Activated T-cell treated with anti-CD3 and anti-CD28 coated beads, Interleukin-2, amount 50 U/mL, for 72 hours (primary cell): ENCODE measurements around the gene PTPRK. TPM values are rescaled to one million over a fixed set of nuclear protein-coding genes. Genes with fewer than 3 reads are reported as not detected.

ENCODE experiments used
- ATAC-seq, 2 donors: fragments of 150-1000 bp; cut with Tn5 transposase; replicated peaks in 1 of 2; 2 replicates each; pipeline ENCODE4 v1.10.0; 2021; ENCODE audit warnings: moderate library complexity in 2 of 2, mild to moderate bottlenecking in 1 of 2
- DNase-seq, 2 donors: peaks; one replicate each; pipeline ENCODE4 v3.0.0; 2021 to 2022; ENCODE audit warnings: mixed read lengths in 1 of 2
- H3K27ac Mint-ChIP-seq: one replicate; pipeline ENCODE4 v1.8.0; 2022; ENCODE audit warnings: mild to moderate bottlenecking, moderate library complexity, mixed read lengths
- H3K27me3 Mint-ChIP-seq: one replicate; pipeline ENCODE4 v1.8.0; 2022; ENCODE audit warnings: low read depth, mixed read lengths
- H3K36me3 Mint-ChIP-seq, 2 donors: one replicate each; pipeline ENCODE4 v1.8.0; 2022; ENCODE audit warnings: mixed read lengths in 2 of 2, mild to moderate bottlenecking in 1 of 2; ENCODE audit not compliant: insufficient read depth in 2 of 2
- H3K4me1 Mint-ChIP-seq: one replicate; pipeline ENCODE4 v1.8.0; 2022; ENCODE audit warnings: low read depth, mixed read lengths
- H3K4me3 Mint-ChIP-seq, 2 donors: one replicate each; pipeline ENCODE4 v1.8.0; 2022; ENCODE audit warnings: mild to moderate bottlenecking in 2 of 2, mixed read lengths in 2 of 2, moderate library complexity in 2 of 2
- H3K9me3 Mint-ChIP-seq, 2 donors: one replicate each; pipeline ENCODE4 v1.8.0; 2022; ENCODE audit warnings: mixed read lengths in 2 of 2
- total RNA-seq, 2 donors: library from RNA; stranded (reverse); gene quantifications; one replicate each; pipeline ENCODE4 v1.2.3, GENCODE V29; 2022

Gene PTPRK
- total RNA-seq, 2 donors from 2014 or later, result 3.8 to 6.4 TPM

- no peaks in the 10 kb centered on the region for H3K4me1 Mint-ChIP-seq
- DNase-seq (no peak), ATAC-seq (no peak)
- H3K27ac Mint-ChIP-seq, result no peak overlapping the region
- peaks cover 13 to 17% of the 10 kb centered on the region in 2 donors for H3K9me3 Mint-ChIP-seq
- H3K36me3 Mint-ChIP-seq, result peaks cover 8 to 11% of the 10 kb centered on the region in 2 donors
- no peaks in the 10 kb centered on the region for H3K27me3 Mint-ChIP-seq
- H3K4me3 Mint-ChIP-seq, result no peak overlapping the region
Measured at GRCh38 chr6:128376952-128377503, 143.4 kb downstream of the PTPRK start.

GRCh38 chr6:128371136-128371535 is 149.3 kb downstream of the PTPRK start:
- no peak overlapping the region for H3K4me3 Mint-ChIP-seq
- H3K36me3 Mint-ChIP-seq, result peaks cover 0 to 3% of the 10 kb centered on the region in 2 donors
- no peaks in the 10 kb centered on the region for H3K27me3 Mint-ChIP-seq
- DNase-seq (no peak), ATAC-seq (no peak)
- H3K9me3 Mint-ChIP-seq, result peaks cover 3 to 8% of the 10 kb centered on the region in 2 donors
- no peak overlapping the region for H3K27ac Mint-ChIP-seq
- H3K4me1 Mint-ChIP-seq, result no peaks in the 10 kb centered on the region

- peaks cover 0 to 2% of the 10 kb centered on the region in 2 donors for H3K36me3 Mint-ChIP-seq
- DNase-seq (no peak), ATAC-seq (no peak)
- H3K27ac Mint-ChIP-seq, result no peak overlapping the region
- no peaks in the 10 kb centered on the region for H3K27me3 Mint-ChIP-seq
- no peak overlapping the region for H3K4me3 Mint-ChIP-seq
- H3K4me1 Mint-ChIP-seq, result no peaks in the 10 kb centered on the region
- peaks cover 3 to 8% of the 10 kb centered on the region in 2 donors for H3K9me3 Mint-ChIP-seq
Measured at GRCh38 chr6:128370072-128370471, 150.3 kb downstream of the PTPRK start.

- Mint-ChIP-seq H3K27ac (no peak overlapping the region), H3K36me3 (no peaks in the 10 kb centered on the region), H3K4me1 (no peaks in the 10 kb centered on the region), H3K27me3 (no peaks in the 10 kb centered on the region), H3K4me3 (no peak overlapping the region), H3K9me3 (no peaks in the 10 kb centered on the region)
- no peak for ATAC-seq
- no peak for DNase-seq
Measured at GRCh38 chr6:128368213-128368944, 152.0 kb downstream of the PTPRK start.

GRCh38 chr6:128367437-128367836 is 153.0 kb downstream of the PTPRK start:
- Mint-ChIP-seq H3K4me1 (no peaks in the 10 kb centered on the region), H3K27me3 (no peaks in the 10 kb centered on the region), H3K36me3 (no peaks in the 10 kb centered on the region), H3K4me3 (no peak overlapping the region), H3K9me3 (no peaks in the 10 kb centered on the region), H3K27ac (no peak overlapping the region)
- ATAC-seq (no peak), DNase-seq (no peak)

- H3K9me3 Mint-ChIP-seq, result no peaks in the 10 kb centered on the region
- H3K4me3 Mint-ChIP-seq, result no peak overlapping the region
- no peak overlapping the region for H3K27ac Mint-ChIP-seq
- H3K4me1 Mint-ChIP-seq, result no peaks in the 10 kb centered on the region
- no peaks in the 10 kb centered on the region for H3K36me3 Mint-ChIP-seq
- ATAC-seq, result no peak
- no peaks in the 10 kb centered on the region for H3K27me3 Mint-ChIP-seq
- no peak for DNase-seq
Measured at GRCh38 chr6:128365520-128366160, 154.8 kb downstream of the PTPRK start.

GRCh38 chr6:128364766-128365519 is 155.5 kb downstream of the PTPRK start:
- Mint-ChIP-seq H3K4me1 (no peaks in the 10 kb centered on the region), H3K36me3 (no peaks in the 10 kb centered on the region)
- ATAC-seq, result no peak

GRCh38 chr6:128363020-128363813 is 157.2 kb downstream of the PTPRK start:
- no peak overlapping the region for H3K4me3 Mint-ChIP-seq
- DNase-seq (no peak), ATAC-seq (peak in 1 of 2 donors; percentile 26)
- H3K36me3 Mint-ChIP-seq, result no peaks in the 10 kb centered on the region
- no peaks in the 10 kb centered on the region for H3K4me1 Mint-ChIP-seq
- no peaks in the 10 kb centered on the region for H3K9me3 Mint-ChIP-seq
- no peak overlapping the region for H3K27ac Mint-ChIP-seq
- H3K27me3 Mint-ChIP-seq, result no peaks in the 10 kb centered on the region

More at GRCh38 chr6:128364766-128365519, 155.5 kb downstream of the PTPRK start:
- no peak overlapping the region for H3K4me3 Mint-ChIP-seq
- DNase-seq, result no peak
- no peaks in the 10 kb centered on the region for H3K27me3 Mint-ChIP-seq
- no peak overlapping the region for H3K27ac Mint-ChIP-seq
- H3K9me3 Mint-ChIP-seq, result no peaks in the 10 kb centered on the region

GRCh38 chr6:128361378-128361777 is 159.0 kb downstream of the PTPRK start:
- Mint-ChIP-seq H3K4me1 (no peaks in the 10 kb centered on the region), H3K27ac (no peak overlapping the region), H3K36me3 (no peaks in the 10 kb centered on the region), H3K27me3 (no peaks in the 10 kb centered on the region), H3K4me3 (no peak overlapping the region), H3K9me3 (no peaks in the 10 kb centered on the region)
- DNase-seq (no peak), ATAC-seq (no peak)

- DNase-seq, result no peak
- Mint-ChIP-seq H3K9me3 (no peaks in the 10 kb centered on the region), H3K36me3 (no peaks in the 10 kb centered on the region), H3K27ac (no peak overlapping the region), H3K4me1 (no peaks in the 10 kb centered on the region), H3K27me3 (no peaks in the 10 kb centered on the region), H3K4me3 (no peak overlapping the region)
- ATAC-seq, result no peak
Measured at GRCh38 chr6:128358244-128358776, 162.1 kb downstream of the PTPRK start.

- H3K27ac Mint-ChIP-seq, result no peak overlapping the region
- H3K27me3 Mint-ChIP-seq, result no peaks in the 10 kb centered on the region
- no peak overlapping the region for H3K4me3 Mint-ChIP-seq
- ATAC-seq (no peak), DNase-seq (no peak)
- H3K36me3 Mint-ChIP-seq, result no peaks in the 10 kb centered on the region
- no peaks in the 10 kb centered on the region for H3K4me1 Mint-ChIP-seq
- no peaks in the 10 kb centered on the region for H3K9me3 Mint-ChIP-seq
Measured at GRCh38 chr6:128357392-128358130, 162.8 kb downstream of the PTPRK start.

GRCh38 chr6:128352366-128352765 is 168.0 kb downstream of the PTPRK start:
- DNase-seq (no peak), ATAC-seq (no peak)
- H3K9me3 Mint-ChIP-seq, result no peaks in the 10 kb centered on the region
- no peaks in the 10 kb centered on the region for H3K36me3 Mint-ChIP-seq
- no peaks in the 10 kb centered on the region for H3K27me3 Mint-ChIP-seq
- H3K4me3 Mint-ChIP-seq, result no peak overlapping the region
- H3K27ac Mint-ChIP-seq, result no peak overlapping the region
- no peaks in the 10 kb centered on the region for H3K4me1 Mint-ChIP-seq
